CD4-positive, alpha-beta T cell (primary cell): ENCODE results near the gene DOCK4. TPM values are rescaled to one million over a fixed set of nuclear protein-coding genes. Genes with fewer than 3 reads are reported as not detected.

ENCODE experiments used
- ATAC-seq: fragments of 200-7000 bp; cut with Tn5 transposase; one replicate; pipeline ENCODE4 v1.10.0; 2022; ENCODE audit warnings: mild to moderate bottlenecking; ENCODE audit not compliant: poor library complexity
- CTCF ChIA-PET: fragments of 350-600 bp; sonication (Branson Sonifier 250); formaldehyde crosslinking; loops from one replicate; lab custom pipeline; 2021; ENCODE audit warnings: antibody characterized with exemption, inconsistent platforms; lab: Charles Lee
- POLR2A ChIA-PET: fragments of 350-600 bp; sonication (Branson Sonifier 250); formaldehyde crosslinking; loops from one replicate; lab custom pipeline; 2021; ENCODE audit warnings: antibody characterized with exemption, inconsistent platforms; lab: Charles Lee
- DNase-seq, 14 experiments: peaks; one replicate each; pipeline ENCODE4 v3.0.0-alpha.2; 2013 to 2020; ENCODE audit warnings: mixed read lengths in 2 of 14
- H3K27ac ChIP-seq, 2 donors: one replicate each; pipeline versions ENCODE4 v1.5.1 to v1.7.0; 2013; ENCODE audit warnings: low read length in 2 of 2, low read depth in 1 of 2, mild to moderate bottlenecking in 1 of 2
- H3K27me3 ChIP-seq, 2 experiments: 1 replicate in 1 of 2; 2 replicates in 1 of 2; pipeline versions ENCODE4 v1.6.1 to v1.7.0; 2013; ENCODE audit warnings: low read length in 2 of 2, control low read depth in 1 of 2, mild to moderate bottlenecking in 1 of 2, moderate library complexity in 1 of 2; ENCODE audit not compliant: insufficient read depth in 2 of 2, control insufficient read depth in 1 of 2
- H3K36me3 ChIP-seq: one replicate; pipeline ENCODE4 v1.6.1; 2013; ENCODE audit warnings: low read length, control low read depth; ENCODE audit not compliant: insufficient read depth
- H3K4me1 ChIP-seq: one replicate; pipeline ENCODE4 v1.6.1; 2013; ENCODE audit warnings: low read length, control low read depth; ENCODE audit not compliant: insufficient read depth
- H3K4me3 ChIP-seq: one replicate; pipeline ENCODE4 v1.5.1; 2013; ENCODE audit warnings: mild to moderate bottlenecking, low read length, moderate library complexity
- H3K9me3 ChIP-seq, 2 experiments: 1 replicate in 1 of 2; 2 replicates in 1 of 2; pipeline versions ENCODE4 v1.6.1 to v1.7.0; 2013; ENCODE audit warnings: low read length in 2 of 2, mild to moderate bottlenecking in 2 of 2, control low read depth in 1 of 2, moderate library complexity in 1 of 2; ENCODE audit not compliant: control insufficient read depth in 1 of 2, insufficient read depth in 1 of 2
- H3K27ac Mint-ChIP-seq: one replicate; pipeline ENCODE4 v1.8.0; 2020; ENCODE audit warnings: mixed read lengths
- H3K27me3 Mint-ChIP-seq: one replicate; pipeline ENCODE4 v1.8.0; 2021; ENCODE audit warnings: mixed read lengths
- H3K36me3 Mint-ChIP-seq: one replicate; pipeline ENCODE4 v1.8.0; 2021; ENCODE audit warnings: low read depth, mixed read lengths
- H3K4me1 Mint-ChIP-seq: one replicate; pipeline ENCODE4 v1.8.0; 2021; ENCODE audit warnings: low read depth, mixed read lengths
- H3K4me3 Mint-ChIP-seq: one replicate; pipeline ENCODE4 v1.8.0; 2020; ENCODE audit warnings: mild to moderate bottlenecking, mixed read lengths
- H3K9me3 Mint-ChIP-seq: one replicate; pipeline ENCODE4 v1.8.0; 2020; ENCODE audit warnings: mixed read lengths
- CTCF ChIP-seq: fragments of 200-600 bp; IDR thresholded peaks from one replicate; pipeline ENCODE4 v1.8.0; 2022; ENCODE audit warnings: antibody characterized with exemption, mild to moderate bottlenecking
- intact Hi-C, 2 experiments: fragments of 100-400 bp; cut with DNase I in 1 of 2; cut with micrococcal nuclease in 1 of 2; formaldehyde crosslinking; loops; one replicate each; pipeline versions ENCODE4 v1.15.1 to v1.9.0; 2023 to 2025; cut with DNase I, micrococcal nuclease
- total RNA-seq, 174 experiments: library from RNA in 2 of 174; stranded (reverse) in 2 of 174; gene quantifications; one replicate each; pipeline ENCODE4 v1.2.3 and lab custom pipeline; 2021 to 2026

The DOCK4 gene
- total RNA-seq, 2 experiments from 2014 or later: 0.31 to 0.38 TPM

GRCh38 chr7:112061051-112061450 is 145.1 kb downstream of the DOCK4 start:
- Histone ChIP-seq H3K9me3 (no peaks in the 10 kb centered on the region), H3K27ac (no peak overlapping the region), H3K4me3 (no peak overlapping the region), H3K27me3 (no peaks in the 10 kb centered on the region), H3K36me3 (no peaks in the 10 kb centered on the region), H3K4me1 (no peaks in the 10 kb centered on the region)
- intact Hi-C loops: no loop called here
- H3K9me3 Mint-ChIP-seq: no peaks in the 10 kb centered on the region
- H3K27me3 Mint-ChIP-seq: peaks cover 10% of the 10 kb centered on the region
- ChIA-PET POLR2A (no interaction called here), CTCF (no interaction called here)
- no peaks in the 10 kb centered on the region for H3K4me1 Mint-ChIP-seq
- no peaks in the 10 kb centered on the region for H3K36me3 Mint-ChIP-seq
- no peak overlapping the region for H3K27ac Mint-ChIP-seq
- DNase-seq: no peak
- H3K4me3 Mint-ChIP-seq: no peak overlapping the region
- TF ChIP-seq CTCF: no peak
- ATAC-seq: no peak

DNA sequence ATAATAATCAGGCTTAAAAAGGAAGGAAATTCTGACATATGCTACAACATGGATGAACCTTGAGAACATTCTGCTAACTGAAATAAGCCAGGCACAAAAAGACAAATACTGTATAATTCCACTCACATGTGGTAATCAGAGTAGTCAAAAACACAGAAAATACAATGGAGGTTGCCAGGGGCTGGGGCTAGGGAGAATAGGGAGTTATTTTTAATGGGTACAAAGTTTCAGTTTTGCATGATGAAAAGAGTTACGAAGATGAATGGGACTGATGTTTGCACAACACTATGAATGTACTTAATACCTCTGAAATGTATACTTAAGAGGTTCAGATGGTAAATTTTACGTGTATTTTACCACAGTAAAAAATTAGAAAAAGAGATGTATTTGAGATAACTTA is 145.6 kb downstream of the DOCK4 start:
- Mint-ChIP-seq H3K9me3 (no peaks in the 10 kb centered on the region), H3K4me3 (no peak overlapping the region), H3K36me3 (no peaks in the 10 kb centered on the region), H3K27me3 (peaks cover 10% of the 10 kb centered on the region), H3K4me1 (no peaks in the 10 kb centered on the region), H3K27ac (no peak overlapping the region)
- ATAC-seq: no peak
- Histone ChIP-seq H3K9me3 (no peaks in the 10 kb centered on the region), H3K36me3 (no peaks in the 10 kb centered on the region), H3K4me1 (no peaks in the 10 kb centered on the region), H3K27me3 (no peaks in the 10 kb centered on the region), H3K4me3 (no peak overlapping the region), H3K27ac (no peak overlapping the region)
- intact Hi-C loops: no loop called here
- CTCF ChIA-PET: no interaction called here
- TF ChIP-seq CTCF: no peak
- POLR2A ChIA-PET: no interaction called here
- DNase-seq: no peak

DNA sequence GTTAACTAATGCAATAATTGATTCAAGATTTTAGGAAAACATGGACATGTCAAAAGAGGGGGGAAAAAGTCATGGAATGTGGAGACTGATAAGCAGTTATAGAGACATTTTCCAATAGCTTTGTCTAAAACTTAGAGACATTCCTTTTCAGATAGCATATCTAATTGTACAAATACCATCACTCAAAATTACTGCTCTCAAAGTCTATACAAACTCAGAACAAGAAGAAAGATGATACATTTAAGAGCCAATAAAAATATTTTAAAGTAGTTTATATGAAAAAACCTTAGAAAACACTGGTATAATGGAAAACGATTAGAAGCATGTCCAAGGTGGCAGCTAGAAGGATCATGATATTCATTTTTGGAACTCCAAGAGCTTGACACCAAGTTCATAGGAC is 146.5 kb downstream of the DOCK4 start:
- no peak overlapping the region for H3K4me3 Mint-ChIP-seq
- H3K27ac Mint-ChIP-seq: no peak overlapping the region
- Histone ChIP-seq H3K9me3 (no peaks in the 10 kb centered on the region), H3K4me1 (no peaks in the 10 kb centered on the region), H3K27me3 (no peaks in the 10 kb centered on the region), H3K36me3 (no peaks in the 10 kb centered on the region), H3K4me3 (no peak overlapping the region), H3K27ac (no peak overlapping the region)
- no peaks in the 10 kb centered on the region for H3K4me1 Mint-ChIP-seq
- intact Hi-C loops: no loop called here
- no peaks in the 10 kb centered on the region for H3K9me3 Mint-ChIP-seq
- no peak for TF ChIP-seq CTCF
- DNase-seq (no peak), ATAC-seq (no peak)
- no peaks in the 10 kb centered on the region for H3K36me3 Mint-ChIP-seq
- H3K27me3 Mint-ChIP-seq: peaks cover 8% of the 10 kb centered on the region
- ChIA-PET CTCF (no interaction called here), POLR2A (no interaction called here)
